KMS-11 (cell line): ENCODE measurements around the gene TENM4.

Experiments
- H2AFZ ChIP-seq: fragments of 200-600 bp; sonication (generic); 2 replicates; pipeline ENCODE4 v1.6.1; 2016; ENCODE audit warnings: antibody characterized with exemption, mixed run types, low read depth
- H3K27ac ChIP-seq: fragments of 200-600 bp; sonication (generic); 2 replicates; pipeline ENCODE4 v1.6.1; 2016; ENCODE audit warnings: mild to moderate bottlenecking, mixed run types
- H3K27me3 ChIP-seq: fragments of 200-600 bp; sonication (generic); 2 replicates; pipeline ENCODE4 v1.6.1; 2017; ENCODE audit warnings: mild to moderate bottlenecking, low read depth, mixed run types, moderate library complexity; ENCODE audit not compliant: insufficient read depth
- H3K36me3 ChIP-seq: fragments of 200-600 bp; sonication (generic); 2 replicates; pipeline ENCODE4 v1.6.1; 2017; ENCODE audit warnings: mild to moderate bottlenecking, mixed run types; ENCODE audit not compliant: insufficient read depth
- H3K4me1 ChIP-seq: fragments of 200-600 bp; sonication (generic); 2 replicates; pipeline ENCODE4 v1.6.1; 2016; ENCODE audit warnings: mild to moderate bottlenecking, low read depth, mixed run types; ENCODE audit not compliant: poor library complexity, severe bottlenecking
- H3K4me2 ChIP-seq: fragments of 200-600 bp; sonication (generic); 2 replicates; pipeline ENCODE4 v1.7.0; 2016; ENCODE audit warnings: mild to moderate bottlenecking, mixed run types
- H3K4me3 ChIP-seq: fragments of 200-600 bp; sonication (generic); IDR thresholded peaks from 2 replicates; pipeline ENCODE4 v1.6.1; 2017; ENCODE audit warnings: low read depth, low read length, mixed read lengths; ENCODE audit not compliant: insufficient read depth
- H3K79me2 ChIP-seq: fragments of 200-600 bp; sonication (generic); 2 replicates; pipeline ENCODE4 v1.6.1; 2016; ENCODE audit warnings: low read depth, mixed run types; ENCODE audit not compliant: insufficient read depth
- H3K9ac ChIP-seq: fragments of 200-600 bp; sonication (generic); 2 replicates; pipeline ENCODE4 v1.6.1; 2016; ENCODE audit warnings: mild to moderate bottlenecking, mixed run types
- H4K20me1 ChIP-seq: fragments of 200-600 bp; sonication (generic); 2 replicates; pipeline ENCODE4 v1.6.1; 2016; ENCODE audit warnings: mild to moderate bottlenecking, mixed run types; ENCODE audit not compliant: insufficient read depth
- CTCF ChIP-seq: fragments of 200-600 bp; sonication (generic); conservative IDR thresholded peaks from 2 replicates; pipeline ENCODE4 v1.6.1; 2017; ENCODE audit warnings: low read depth, mild to moderate bottlenecking, antibody characterized with exemption, low read length, moderate library complexity, mixed read lengths

The TENM4 gene

GRCh38 chr11:78802058-78802761, 638.6 kb downstream of the TENM4 start:
- H3K4me1 ChIP-seq = no peaks in the 10 kb centered on the region
- H3K79me2 ChIP-seq = no peaks in the 10 kb centered on the region
- H3K9ac ChIP-seq = no peak overlapping the region
- no peak for TF ChIP-seq CTCF
- no peak overlapping the region for H3K4me3 ChIP-seq
- H2AFZ ChIP-seq = no peak overlapping the region
- no peak overlapping the region for H3K27ac ChIP-seq
- no peak overlapping the region for H3K4me2 ChIP-seq
- H3K36me3 ChIP-seq = no peaks in the 10 kb centered on the region
- no peaks in the 10 kb centered on the region for H4K20me1 ChIP-seq
- no peaks in the 10 kb centered on the region for H3K27me3 ChIP-seq

GRCh38 chr11:78801161-78801884, 639.5 kb downstream of the TENM4 start:
- Histone ChIP-seq H4K20me1 (no peaks in the 10 kb centered on the region), H3K4me3 (no peak overlapping the region), H3K27ac (no peak overlapping the region), H2AFZ (no peak overlapping the region), H3K4me1 (no peaks in the 10 kb centered on the region), H3K36me3 (no peaks in the 10 kb centered on the region), H3K4me2 (no peak overlapping the region), H3K79me2 (no peaks in the 10 kb centered on the region), H3K27me3 (no peaks in the 10 kb centered on the region), H3K9ac (no peak overlapping the region)
- TF ChIP-seq CTCF = no peak

- no peaks in the 10 kb centered on the region for H3K4me1 ChIP-seq
- no peak overlapping the region for H3K27ac ChIP-seq
Observed at GRCh38 chr11:78800756-78801155, 640.1 kb downstream of the TENM4 start.

GRCh38 chr11:78800096-78800690, 640.6 kb downstream of the TENM4 start:
- Histone ChIP-seq H3K27ac (no peak overlapping the region), H2AFZ (no peak overlapping the region), H3K27me3 (no peaks in the 10 kb centered on the region), H3K4me3 (no peak overlapping the region), H3K79me2 (no peaks in the 10 kb centered on the region), H3K9ac (no peak overlapping the region), H3K36me3 (no peaks in the 10 kb centered on the region), H3K4me1 (no peaks in the 10 kb centered on the region), H3K4me2 (no peak overlapping the region), H4K20me1 (no peaks in the 10 kb centered on the region)
- TF ChIP-seq CTCF = no peak

More at GRCh38 chr11:78800756-78801155, 640.1 kb downstream of the TENM4 start:
- Histone ChIP-seq H3K27me3 (no peaks in the 10 kb centered on the region), H3K9ac (no peak overlapping the region), H3K4me3 (no peak overlapping the region), H2AFZ (no peak overlapping the region), H3K79me2 (no peaks in the 10 kb centered on the region), H4K20me1 (no peaks in the 10 kb centered on the region), H3K4me2 (no peak overlapping the region), H3K36me3 (no peaks in the 10 kb centered on the region)
- TF ChIP-seq CTCF = no peak
